Measurements from ENCODE around the gene PNMA6F. TPM values are rescaled to one million over a fixed set of nuclear protein-coding genes. Genes with fewer than 3 reads are reported as not detected.

The PNMA6F gene
- total RNA-seq, 1 donor from 2014 or later: not detected

DNA sequence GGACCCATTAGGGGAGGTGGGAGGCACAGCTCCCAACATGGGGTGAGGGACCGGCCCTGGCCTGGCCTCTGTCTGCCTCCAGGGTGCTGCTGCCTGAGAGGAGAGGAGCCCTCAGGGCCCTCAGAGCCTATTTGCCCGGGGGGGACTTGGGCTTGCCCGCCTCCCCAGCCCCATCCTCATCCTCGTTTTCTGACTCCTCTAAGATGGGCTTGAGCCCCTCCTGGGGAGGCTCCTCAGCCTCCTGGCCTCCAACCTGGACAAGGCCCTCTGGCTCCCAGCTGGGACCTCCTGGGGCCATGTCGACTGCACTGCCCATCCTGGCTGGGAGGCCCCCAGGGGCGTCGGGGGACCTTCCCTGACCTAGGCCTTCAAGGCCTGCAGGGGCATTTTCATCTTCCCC is 2.8 kb downstream of the PNMA6F start:
- H3K4me3 Mint-ChIP-seq (ENCODE audit: unreplicated experiment): no peak overlapping the region
- FAIRE-seq: no peak
- H3K4me3 ChIP-seq (ENCODE audit: insufficient read depth, low read depth, low read length): no peak overlapping the region

DNA sequence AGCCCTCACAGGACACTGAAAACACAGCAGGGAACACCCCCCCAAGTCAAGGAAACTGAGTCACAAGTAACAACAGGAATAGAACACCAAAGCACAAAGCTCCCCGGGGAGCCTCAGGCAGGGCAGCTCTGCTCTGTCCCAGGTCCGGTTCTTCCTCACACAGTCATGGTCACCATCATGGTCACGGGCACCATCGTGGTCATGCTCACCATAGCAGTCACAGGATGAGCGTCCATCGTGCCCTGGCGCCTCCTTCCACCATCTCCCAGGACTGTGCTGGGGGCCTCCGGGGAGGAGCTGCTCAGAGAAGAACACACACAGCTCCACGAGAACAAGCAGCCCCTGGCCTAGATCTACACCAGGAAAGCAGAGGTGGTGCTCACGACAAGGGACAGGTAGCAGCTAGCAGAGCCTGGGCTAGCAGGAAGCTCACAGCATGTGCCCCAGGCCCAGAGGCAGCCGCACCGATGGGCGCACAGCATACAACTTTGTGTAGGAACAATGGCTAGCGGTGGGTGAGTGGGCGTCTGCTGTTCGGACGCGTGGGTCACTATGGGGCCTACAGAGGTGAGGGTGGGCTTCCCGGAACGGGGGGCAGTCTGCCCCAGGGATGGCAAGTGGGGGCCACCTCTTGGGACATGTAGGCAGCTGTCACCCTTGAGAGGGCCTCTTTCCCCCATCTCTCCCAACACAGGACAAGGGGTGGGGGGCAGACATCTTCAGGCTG is 3.4 kb downstream of the PNMA6F start:
- Histone ChIP-seq H4K20me1 (ENCODE audit: insufficient read depth, low read length) (no peaks in the 10 kb centered on the region), H3K9ac (ENCODE audit: low read length) (no peak overlapping the region), H3K4me3 (ENCODE audit: insufficient read depth, low read depth, low read length) (no peak overlapping the region), H3K9me3 (ENCODE audit: insufficient read depth, low read depth, low read length) (no peaks in the 10 kb centered on the region), H3K4me2 (ENCODE audit: low read length) (no peak overlapping the region), H3K4me1 (ENCODE audit: insufficient read depth, low read length) (no peaks in the 10 kb centered on the region), H3K36me3 (ENCODE audit: insufficient read depth, low read length) (no peaks in the 10 kb centered on the region), H3K27ac (ENCODE audit: low read depth, low read length) (no peak overlapping the region), H3K79me2 (ENCODE audit: insufficient read depth, low read length) (no peaks in the 10 kb centered on the region), H3K27me3 (ENCODE audit: insufficient read depth, low read length) (no peaks in the 10 kb centered on the region), H2AFZ (ENCODE audit: low read depth, low read length) (no peak overlapping the region)
- H3K27ac Mint-ChIP-seq (ENCODE audit: unreplicated experiment): no peak overlapping the region
- peaks cover 5% of the 10 kb centered on the region for H3K27me3 Mint-ChIP-seq (ENCODE audit: low read depth, unreplicated experiment)
- no peaks in the 10 kb centered on the region for H3K36me3 Mint-ChIP-seq (ENCODE audit: low read depth, unreplicated experiment)
- no peak overlapping the region for H3K4me3 Mint-ChIP-seq (ENCODE audit: unreplicated experiment)
- no peak for DNase-seq (ENCODE audit: low read depth)
- no peak for FAIRE-seq
- no peak for TF ChIP-seq EZH2 (IDR thresholded peaks at IDR 0.05; ENCODE audit: insufficient read depth, low read length)
- TF ChIP-seq, protein P1, sequence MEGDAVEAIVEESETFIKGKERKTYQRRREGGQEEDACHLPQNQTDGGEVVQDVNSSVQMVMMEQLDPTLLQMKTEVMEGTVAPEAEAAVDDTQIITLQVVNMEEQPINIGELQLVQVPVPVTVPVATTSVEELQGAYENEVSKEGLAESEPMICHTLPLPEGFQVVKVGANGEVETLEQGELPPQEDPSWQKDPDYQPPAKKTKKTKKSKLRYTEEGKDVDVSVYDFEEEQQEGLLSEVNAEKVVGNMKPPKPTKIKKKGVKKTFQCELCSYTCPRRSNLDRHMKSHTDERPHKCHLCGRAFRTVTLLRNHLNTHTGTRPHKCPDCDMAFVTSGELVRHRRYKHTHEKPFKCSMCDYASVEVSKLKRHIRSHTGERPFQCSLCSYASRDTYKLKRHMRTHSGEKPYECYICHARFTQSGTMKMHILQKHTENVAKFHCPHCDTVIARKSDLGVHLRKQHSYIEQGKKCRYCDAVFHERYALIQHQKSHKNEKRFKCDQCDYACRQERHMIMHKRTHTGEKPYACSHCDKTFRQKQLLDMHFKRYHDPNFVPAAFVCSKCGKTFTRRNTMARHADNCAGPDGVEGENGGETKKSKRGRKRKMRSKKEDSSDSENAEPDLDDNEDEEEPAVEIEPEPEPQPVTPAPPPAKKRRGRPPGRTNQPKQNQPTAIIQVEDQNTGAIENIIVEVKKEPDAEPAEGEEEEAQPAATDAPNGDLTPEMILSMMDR (IDR thresholded peaks at IDR 0.05; ENCODE audit: insufficient read depth, low read depth, low read length): no peak
- no peaks in the 10 kb centered on the region for H3K9me3 Mint-ChIP-seq (ENCODE audit: unreplicated experiment)
- H3K4me1 Mint-ChIP-seq (ENCODE audit: low read depth, unreplicated experiment): no peaks in the 10 kb centered on the region

More for the DNA sequence above, 2.8 kb downstream of the PNMA6F start:
- H2AFZ ChIP-seq (ENCODE audit: low read depth, low read length): no peak overlapping the region
- peaks cover 5% of the 10 kb centered on the region for H3K27me3 Mint-ChIP-seq (ENCODE audit: low read depth, unreplicated experiment)
- H3K27me3 ChIP-seq (ENCODE audit: insufficient read depth, low read length): no peaks in the 10 kb centered on the region
- no peaks in the 10 kb centered on the region for H3K79me2 ChIP-seq (ENCODE audit: insufficient read depth, low read length)
- no peaks in the 10 kb centered on the region for H3K4me1 ChIP-seq (ENCODE audit: insufficient read depth, low read length)
- H3K4me2 ChIP-seq (ENCODE audit: low read length): no peak overlapping the region
- H3K36me3 ChIP-seq (ENCODE audit: insufficient read depth, low read length): no peaks in the 10 kb centered on the region
- TF ChIP-seq EZH2 (IDR thresholded peaks at IDR 0.05; ENCODE audit: insufficient read depth, low read length): no peak
- TF ChIP-seq, protein P1 (IDR thresholded peaks at IDR 0.05; ENCODE audit: insufficient read depth, low read depth, low read length): no peak
- H3K36me3 Mint-ChIP-seq (ENCODE audit: low read depth, unreplicated experiment): no peaks in the 10 kb centered on the region
- no peaks in the 10 kb centered on the region for H3K4me1 Mint-ChIP-seq (ENCODE audit: low read depth, unreplicated experiment)
- no peak for DNase-seq (ENCODE audit: low read depth)
- no peak overlapping the region for H3K9ac ChIP-seq (ENCODE audit: low read length)
- H3K27ac Mint-ChIP-seq (ENCODE audit: unreplicated experiment): no peak overlapping the region
- no peaks in the 10 kb centered on the region for H4K20me1 ChIP-seq (ENCODE audit: insufficient read depth, low read length)
- H3K9me3 Mint-ChIP-seq (ENCODE audit: unreplicated experiment): no peaks in the 10 kb centered on the region
- H3K27ac ChIP-seq (ENCODE audit: low read depth, low read length): no peak overlapping the region
- no peaks in the 10 kb centered on the region for H3K9me3 ChIP-seq (ENCODE audit: insufficient read depth, low read depth, low read length)

DNA sequence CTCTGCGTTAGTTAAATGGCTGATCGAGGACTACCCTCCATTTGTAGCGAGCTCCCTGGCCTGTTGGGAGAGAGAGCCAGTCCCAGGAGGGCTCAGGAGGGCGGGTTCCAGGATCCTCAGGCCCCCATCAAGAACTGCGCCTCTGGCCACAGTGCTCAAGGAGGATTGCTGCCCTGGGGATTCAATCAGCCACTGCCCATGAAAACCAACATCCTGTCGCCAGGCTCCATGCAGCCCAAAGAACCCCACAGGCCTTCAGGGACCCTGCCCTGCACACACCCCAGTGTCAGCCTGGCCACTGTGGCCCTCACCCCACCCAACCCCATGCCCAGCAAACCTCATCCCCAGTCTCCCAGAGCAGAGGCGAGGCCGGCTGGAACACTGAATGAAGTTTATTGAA is 4.3 kb downstream of the PNMA6F start:
- H3K27me3 ChIP-seq (ENCODE audit: insufficient read depth, low read length): no peaks in the 10 kb centered on the region
- no peak overlapping the region for H3K4me3 Mint-ChIP-seq (ENCODE audit: unreplicated experiment)

More for the DNA sequence above, 4.3 kb downstream of the PNMA6F start:
- Histone ChIP-seq H2AFZ (ENCODE audit: low read depth, low read length) (no peak overlapping the region), H3K4me1 (ENCODE audit: insufficient read depth, low read length) (no peaks in the 10 kb centered on the region), H3K4me2 (ENCODE audit: low read length) (no peak overlapping the region), H3K36me3 (ENCODE audit: insufficient read depth, low read length) (no peaks in the 10 kb centered on the region), H4K20me1 (ENCODE audit: insufficient read depth, low read length) (no peaks in the 10 kb centered on the region), H3K9ac (ENCODE audit: low read length) (no peak overlapping the region), H3K79me2 (ENCODE audit: insufficient read depth, low read length) (no peaks in the 10 kb centered on the region), H3K4me3 (ENCODE audit: insufficient read depth, low read depth, low read length) (no peak overlapping the region), H3K9me3 (ENCODE audit: insufficient read depth, low read depth, low read length) (no peaks in the 10 kb centered on the region), H3K27ac (ENCODE audit: low read depth, low read length) (no peak overlapping the region)
- Mint-ChIP-seq H3K36me3 (ENCODE audit: low read depth, unreplicated experiment) (no peaks in the 10 kb centered on the region), H3K4me1 (ENCODE audit: low read depth, unreplicated experiment) (no peaks in the 10 kb centered on the region), H3K27ac (ENCODE audit: unreplicated experiment) (no peak overlapping the region), H3K9me3 (ENCODE audit: unreplicated experiment) (no peaks in the 10 kb centered on the region), H3K27me3 (ENCODE audit: low read depth, unreplicated experiment) (peaks cover 5% of the 10 kb centered on the region)
- no peak for DNase-seq (ENCODE audit: low read depth)
- no peak for TF ChIP-seq EZH2 (IDR thresholded peaks at IDR 0.05; ENCODE audit: insufficient read depth, low read length)
- TF ChIP-seq, protein P1 (IDR thresholded peaks at IDR 0.05; ENCODE audit: insufficient read depth, low read depth, low read length): no peak
- FAIRE-seq: no peak

Data from astrocyte (in vitro differentiated cells and primary cell).